GM12872 (cell line): ENCODE results near the gene GGACT.

Experiments used
- TF ChIP-seq, protein P1 (sequence below): IDR thresholded peaks from 3 replicates; pipeline ENCODE4 v1.5.1; 2011; ENCODE audit warnings: low read depth, mild to moderate bottlenecking, low read length, moderate library complexity; ENCODE audit not compliant: insufficient read depth

The GGACT gene

DNA sequence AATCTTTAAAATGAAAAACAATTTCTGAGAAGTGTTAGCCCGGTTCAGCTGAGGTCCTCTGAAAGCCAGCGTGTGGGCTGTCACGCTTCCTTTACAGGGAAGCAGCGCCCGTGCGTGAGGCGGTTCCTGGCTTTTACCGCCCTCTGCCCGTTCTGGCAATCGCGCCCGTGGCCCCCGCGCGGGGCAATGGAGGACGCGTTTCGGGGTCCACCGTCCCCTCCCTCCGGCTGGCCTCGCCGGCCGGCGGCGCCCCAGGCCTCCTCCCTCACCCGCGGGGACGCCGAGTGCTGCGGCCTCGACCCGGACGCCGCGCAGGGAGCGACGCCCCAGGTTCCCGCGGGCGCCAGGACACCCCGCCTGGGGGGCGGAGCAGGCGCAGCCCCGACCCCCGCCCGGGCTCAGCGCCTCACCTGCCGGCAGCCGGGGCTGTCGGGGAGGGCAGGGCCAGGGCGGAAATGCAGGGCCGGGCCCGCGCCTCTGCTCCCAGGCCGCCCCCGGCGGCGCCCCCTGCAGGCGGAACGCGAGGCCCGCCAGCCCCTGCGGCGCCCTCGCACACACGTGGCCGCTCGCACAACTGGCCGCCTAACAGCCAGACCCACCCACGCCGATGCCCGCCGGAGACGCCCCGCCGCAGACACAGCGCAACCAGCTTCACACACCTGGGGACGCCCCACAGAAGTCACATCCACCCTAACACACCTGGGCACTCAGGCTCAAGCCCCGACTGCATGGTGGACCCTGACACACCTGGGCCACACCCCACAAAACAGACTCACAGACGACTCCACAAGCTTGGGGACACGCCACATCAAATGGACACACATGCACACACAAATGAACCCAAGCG, at the start of gene GGACT:
GGACT (minus strand) TSS at position 459 of the 847 bp plus-strand sequence. CDS start 56,198 bp downstream, outside the sequence.
- TF ChIP-seq, protein P1, sequence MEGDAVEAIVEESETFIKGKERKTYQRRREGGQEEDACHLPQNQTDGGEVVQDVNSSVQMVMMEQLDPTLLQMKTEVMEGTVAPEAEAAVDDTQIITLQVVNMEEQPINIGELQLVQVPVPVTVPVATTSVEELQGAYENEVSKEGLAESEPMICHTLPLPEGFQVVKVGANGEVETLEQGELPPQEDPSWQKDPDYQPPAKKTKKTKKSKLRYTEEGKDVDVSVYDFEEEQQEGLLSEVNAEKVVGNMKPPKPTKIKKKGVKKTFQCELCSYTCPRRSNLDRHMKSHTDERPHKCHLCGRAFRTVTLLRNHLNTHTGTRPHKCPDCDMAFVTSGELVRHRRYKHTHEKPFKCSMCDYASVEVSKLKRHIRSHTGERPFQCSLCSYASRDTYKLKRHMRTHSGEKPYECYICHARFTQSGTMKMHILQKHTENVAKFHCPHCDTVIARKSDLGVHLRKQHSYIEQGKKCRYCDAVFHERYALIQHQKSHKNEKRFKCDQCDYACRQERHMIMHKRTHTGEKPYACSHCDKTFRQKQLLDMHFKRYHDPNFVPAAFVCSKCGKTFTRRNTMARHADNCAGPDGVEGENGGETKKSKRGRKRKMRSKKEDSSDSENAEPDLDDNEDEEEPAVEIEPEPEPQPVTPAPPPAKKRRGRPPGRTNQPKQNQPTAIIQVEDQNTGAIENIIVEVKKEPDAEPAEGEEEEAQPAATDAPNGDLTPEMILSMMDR = peak; percentile 71; the same call in 2 of the 3 replicates

DNA sequence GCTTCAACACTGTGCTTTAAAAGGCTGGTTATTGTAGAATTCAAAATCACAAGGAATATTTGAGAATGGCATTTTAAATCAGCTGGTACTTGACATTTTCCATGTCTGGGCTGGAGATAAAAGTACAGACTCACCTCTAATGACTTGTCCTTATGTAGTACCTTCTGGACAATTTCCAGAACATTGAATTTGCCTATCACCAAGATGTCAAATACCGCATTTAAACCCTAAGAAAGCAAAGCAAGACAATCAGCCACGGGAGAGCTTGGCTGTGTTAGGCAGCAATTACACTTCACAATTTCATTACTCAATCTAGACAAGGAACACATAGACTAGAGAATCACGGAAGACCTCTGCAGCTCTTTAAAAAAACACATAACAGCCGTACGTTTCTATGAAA, 49.2 kb upstream of the GGACT start:
- TF ChIP-seq, protein P1 = no peak

DNA sequence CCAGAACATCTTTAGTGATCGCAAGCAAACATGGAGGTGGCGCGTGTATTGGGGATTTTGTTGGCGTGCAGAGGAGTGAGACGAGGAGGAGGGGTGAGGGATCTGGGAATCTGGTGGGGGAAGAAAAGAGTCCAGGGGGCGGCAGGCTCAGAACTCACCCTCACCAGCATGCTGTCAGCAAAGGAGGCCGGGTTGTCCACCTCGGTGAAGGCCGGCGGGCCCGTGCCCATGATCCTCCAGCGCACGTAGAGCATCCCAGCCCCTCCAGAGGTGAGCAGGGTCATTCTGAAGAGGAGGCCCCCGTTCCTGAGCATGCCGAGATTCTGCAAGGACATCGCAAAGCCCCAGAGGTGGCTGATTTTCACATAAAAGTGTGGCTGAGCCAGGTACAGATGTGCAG, 48.8 kb upstream of the GGACT start:
- TF ChIP-seq, protein P1 = no peak

DNA sequence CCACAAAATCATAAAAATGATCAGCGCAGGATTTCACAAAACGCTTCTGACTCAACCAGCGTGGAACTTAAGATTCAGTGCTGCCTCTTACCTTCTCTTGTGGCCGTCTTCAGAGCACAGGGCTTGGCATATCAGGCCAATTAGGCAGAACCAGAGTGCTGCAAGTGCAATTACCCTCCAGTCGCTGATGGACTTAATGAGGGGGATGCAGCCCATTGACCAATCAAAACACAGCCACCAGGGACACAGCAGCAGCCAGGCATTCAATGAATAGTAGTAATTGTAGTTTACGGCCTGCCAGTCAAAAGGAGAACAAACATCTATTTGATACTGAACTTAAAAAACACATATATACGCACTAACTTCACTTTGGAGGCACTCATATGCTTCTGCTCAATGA, 47.9 kb upstream of the GGACT start:
- TF ChIP-seq, protein P1 = no peak

GRCh38 chr13:100636004-100636403, 47.4 kb upstream of the GGACT start:
- TF ChIP-seq, protein P1 = no peak

DNA sequence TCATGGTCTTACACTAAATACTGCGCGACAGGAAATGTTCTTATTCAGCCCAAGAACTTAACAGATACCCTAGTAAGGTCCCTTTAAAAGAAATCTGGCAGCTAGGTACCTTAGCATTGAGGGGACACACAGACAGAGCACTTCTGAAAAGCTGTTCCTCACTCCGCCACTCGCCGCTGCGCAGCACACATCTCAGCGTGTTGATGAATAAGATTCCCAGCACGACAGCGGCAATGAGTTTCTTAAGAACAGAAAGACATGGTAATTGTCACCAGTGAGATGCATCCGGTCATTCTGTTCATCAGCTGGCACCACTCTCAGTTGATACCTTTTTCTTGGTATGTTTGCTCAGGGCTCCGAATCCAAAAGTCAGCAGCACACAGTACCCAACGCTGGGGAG, 46.1 kb upstream of the GGACT start:
- TF ChIP-seq, protein P1 = no peak

DNA sequence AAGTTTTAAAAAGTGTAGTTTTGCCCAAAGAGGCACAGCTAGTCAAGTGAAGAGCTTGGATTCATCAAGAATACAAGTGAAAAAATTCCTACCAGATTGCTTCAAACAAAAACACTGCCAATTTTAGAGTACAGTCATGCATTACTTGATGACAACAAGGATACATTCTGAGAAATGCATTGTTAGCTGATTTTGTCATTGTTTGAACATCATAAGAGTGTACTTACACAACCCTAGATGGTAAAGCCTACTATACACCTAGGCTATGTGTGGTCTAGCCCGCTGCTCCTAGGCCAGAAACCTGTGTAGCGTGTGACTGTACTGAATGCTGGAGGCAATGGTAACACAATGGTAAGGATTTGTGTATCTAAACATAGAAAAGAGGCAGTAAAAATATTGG, 44.9 kb upstream of the GGACT start:
- TF ChIP-seq, protein P1 = no peak
